Stimulated activated naive CD8-positive, alpha-beta T cell treated with anti-CD3 and anti-CD28 coated beads, Interleukin-15, Interleukin-2, amounts not matched to agents 100 ng/mL and 50 ng/mL, for 24 hours (primary cell): ENCODE results near the gene C7orf57.

Source experiments
- H3K27ac Mint-ChIP-seq: one replicate; pipeline ENCODE4 v1.8.0; 2021; ENCODE audit warnings: mild to moderate bottlenecking, mixed read lengths
- H3K27me3 Mint-ChIP-seq: one replicate; pipeline ENCODE4 v1.8.0; 2021; ENCODE audit warnings: mixed read lengths
- H3K36me3 Mint-ChIP-seq: one replicate; pipeline ENCODE4 v1.8.0; 2021; ENCODE audit warnings: low read depth, mixed read lengths
- H3K4me1 Mint-ChIP-seq: one replicate; pipeline ENCODE4 v1.8.0; 2021; ENCODE audit warnings: low read depth, mixed read lengths
- H3K4me3 Mint-ChIP-seq: one replicate; pipeline ENCODE4 v1.8.0; 2021; ENCODE audit warnings: mild to moderate bottlenecking, mixed read lengths
- H3K9me3 Mint-ChIP-seq: one replicate; pipeline ENCODE4 v1.8.0; 2021; ENCODE audit warnings: mixed read lengths

C7orf57 gene

DNA sequence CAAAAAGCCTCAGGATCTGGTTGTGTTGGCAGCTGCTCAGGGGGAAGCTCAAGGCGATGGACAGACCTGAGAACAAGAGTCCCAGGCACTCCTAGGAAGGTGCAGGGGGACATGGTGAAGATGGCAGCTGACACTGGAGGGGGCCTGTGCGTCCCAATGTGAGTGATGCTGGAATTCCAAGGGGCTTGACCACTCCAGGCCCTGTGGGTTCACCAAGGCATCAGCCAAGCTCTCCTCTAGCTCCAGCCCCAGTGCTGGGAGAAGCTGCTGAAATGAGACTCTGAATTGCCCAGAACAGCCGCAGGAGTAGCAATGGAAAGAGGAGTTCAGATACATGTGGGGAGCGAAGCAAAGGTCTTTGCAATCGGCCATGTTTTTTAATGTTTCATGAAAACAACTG lies 69.7 kb downstream of the C7orf57 start:
- no peak overlapping the region for H3K4me3 Mint-ChIP-seq
- H3K27me3 Mint-ChIP-seq: no peaks in the 10 kb centered on the region
- no peak overlapping the region for H3K27ac Mint-ChIP-seq
- H3K4me1 Mint-ChIP-seq: peaks cover 9% of the 10 kb centered on the region
- H3K9me3 Mint-ChIP-seq: no peaks in the 10 kb centered on the region
- H3K36me3 Mint-ChIP-seq: peaks cover 64% of the 10 kb centered on the region

- Mint-ChIP-seq H3K27me3 (no peaks in the 10 kb centered on the region), H3K36me3 (peaks cover 59% of the 10 kb centered on the region)
Observed at GRCh38 chr7:48106906-48107659, 71.7 kb downstream of the C7orf57 start.

DNA sequence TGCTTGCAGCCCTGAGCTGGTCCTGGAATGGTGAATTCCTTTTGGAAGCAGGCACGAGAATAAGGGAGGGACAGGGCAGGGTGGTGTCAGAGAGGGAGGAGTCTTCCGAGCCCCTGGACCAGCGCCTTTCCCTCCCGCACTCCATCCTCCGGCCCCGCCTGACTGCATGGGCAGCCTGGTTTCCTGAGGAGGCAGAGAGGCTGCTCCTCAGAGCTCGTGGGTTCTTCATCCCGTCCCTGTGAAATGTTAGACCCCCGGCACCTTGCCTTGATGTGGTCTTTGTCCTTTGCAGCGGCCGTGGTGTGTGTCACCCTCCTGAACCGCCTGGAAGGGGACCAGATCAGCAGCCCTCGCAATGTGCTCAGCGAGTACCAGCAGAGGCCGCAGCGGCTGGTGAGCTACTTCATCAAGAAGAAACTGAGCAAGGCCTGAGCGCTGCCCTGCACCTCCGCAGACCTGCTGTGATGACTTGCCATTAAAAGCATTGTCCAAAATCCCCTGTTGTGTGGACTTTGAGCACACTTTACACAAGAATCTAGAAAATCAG lies 72.7 kb downstream of the C7orf57 start:
- H3K27ac Mint-ChIP-seq: no peak overlapping the region
- H3K36me3 Mint-ChIP-seq: peaks cover 52% of the 10 kb centered on the region
- peaks cover 10% of the 10 kb centered on the region for H3K4me1 Mint-ChIP-seq
- no peak overlapping the region for H3K4me3 Mint-ChIP-seq
- no peaks in the 10 kb centered on the region for H3K27me3 Mint-ChIP-seq
- no peaks in the 10 kb centered on the region for H3K9me3 Mint-ChIP-seq

More at GRCh38 chr7:48106906-48107659, 71.7 kb downstream of the C7orf57 start:
- Mint-ChIP-seq H3K9me3 (no peaks in the 10 kb centered on the region), H3K4me3 (no peak overlapping the region), H3K27ac (no peak overlapping the region), H3K4me1 (peaks cover 12% of the 10 kb centered on the region)

DNA sequence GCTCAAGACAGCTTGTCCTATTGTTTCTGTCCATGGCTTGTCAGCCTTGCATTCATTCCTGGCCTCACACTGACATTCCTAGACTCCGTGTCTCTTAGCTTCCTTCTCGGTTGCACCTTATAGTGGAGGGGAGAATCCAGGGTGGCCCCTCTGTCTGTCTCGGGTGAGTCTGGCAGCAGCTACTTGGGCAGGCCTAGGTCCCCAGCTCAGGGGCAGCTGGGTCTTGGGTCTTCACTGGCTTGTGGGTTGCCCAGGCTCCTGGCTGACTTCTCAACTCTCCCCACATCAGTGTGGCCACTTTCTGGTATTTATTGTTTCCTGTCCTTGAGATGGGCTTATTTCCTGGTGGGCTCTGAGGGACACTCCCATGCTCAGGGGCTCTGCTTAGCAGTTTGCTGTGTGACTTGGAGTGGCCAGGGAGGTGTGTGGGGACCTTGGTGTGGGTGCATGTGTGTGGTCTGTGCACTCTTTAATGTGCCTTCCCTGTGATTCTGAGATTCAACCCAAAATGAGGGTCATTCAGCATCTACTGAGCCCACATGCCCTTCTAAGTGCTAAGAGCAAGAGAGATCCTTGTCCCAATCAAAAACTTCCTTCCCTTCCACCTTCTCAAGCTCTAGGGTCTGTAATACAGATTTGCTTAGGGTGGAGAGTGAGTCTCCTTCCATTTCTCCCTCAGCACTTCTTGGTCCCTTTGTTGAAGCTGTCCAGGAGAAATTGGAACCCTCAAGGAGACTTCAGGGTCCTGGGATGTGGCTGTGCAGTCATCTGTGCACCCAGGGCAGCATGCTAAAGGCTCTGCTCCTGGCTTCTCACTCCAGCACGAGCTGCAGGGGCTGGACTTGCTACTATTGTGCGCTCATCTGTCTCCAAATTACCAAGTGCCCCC lies 73.9 kb downstream of the C7orf57 start:
- Mint-ChIP-seq H3K4me3 (no peak overlapping the region), H3K27me3 (no peaks in the 10 kb centered on the region), H3K9me3 (no peaks in the 10 kb centered on the region), H3K4me1 (peaks cover 10% of the 10 kb centered on the region), H3K36me3 (peaks cover 40% of the 10 kb centered on the region), H3K27ac (no peak overlapping the region)

DNA sequence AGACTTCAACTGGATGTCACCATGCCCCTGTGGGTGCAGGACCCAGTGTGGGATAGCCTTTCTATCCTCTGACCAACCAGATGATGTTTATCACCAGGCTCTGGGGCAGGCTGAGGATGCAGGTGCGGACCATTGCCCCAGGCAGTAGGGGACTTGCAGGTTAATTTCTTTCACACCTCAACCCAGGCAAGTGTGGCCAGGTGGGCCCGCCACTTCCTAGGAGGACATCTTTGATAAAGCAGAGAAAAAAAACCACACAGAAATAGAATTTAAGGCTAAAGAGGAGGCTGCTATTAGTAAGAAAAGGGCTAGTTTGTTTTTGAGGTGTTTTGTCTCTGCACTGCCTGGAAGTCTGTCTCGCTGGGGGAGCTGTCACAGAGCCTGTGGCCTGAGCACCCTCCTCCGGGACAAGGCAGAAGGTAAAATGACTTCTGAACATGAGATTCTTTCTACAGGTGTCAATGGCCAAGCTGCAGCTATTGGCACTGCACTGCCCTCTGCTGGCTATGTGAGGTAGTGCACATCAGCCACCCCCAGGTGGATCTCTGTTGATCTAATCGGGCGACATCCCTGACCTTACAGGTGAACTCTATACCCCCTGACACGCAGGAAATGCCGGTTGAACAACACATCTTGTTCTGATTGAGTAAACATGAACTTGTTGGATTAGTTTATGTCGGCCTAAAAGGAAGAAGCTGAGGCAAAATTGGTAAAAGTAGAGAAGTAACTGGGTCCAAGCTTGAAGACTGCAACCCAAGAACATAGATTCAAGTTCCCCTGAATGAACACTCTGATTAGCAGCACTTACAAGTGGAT lies 74.7 kb downstream of the C7orf57 start:
- Mint-ChIP-seq H3K36me3 (peaks cover 31% of the 10 kb centered on the region), H3K27me3 (no peaks in the 10 kb centered on the region), H3K4me1 (peaks cover 10% of the 10 kb centered on the region), H3K27ac (no peak overlapping the region), H3K4me3 (no peak overlapping the region), H3K9me3 (no peaks in the 10 kb centered on the region)

DNA sequence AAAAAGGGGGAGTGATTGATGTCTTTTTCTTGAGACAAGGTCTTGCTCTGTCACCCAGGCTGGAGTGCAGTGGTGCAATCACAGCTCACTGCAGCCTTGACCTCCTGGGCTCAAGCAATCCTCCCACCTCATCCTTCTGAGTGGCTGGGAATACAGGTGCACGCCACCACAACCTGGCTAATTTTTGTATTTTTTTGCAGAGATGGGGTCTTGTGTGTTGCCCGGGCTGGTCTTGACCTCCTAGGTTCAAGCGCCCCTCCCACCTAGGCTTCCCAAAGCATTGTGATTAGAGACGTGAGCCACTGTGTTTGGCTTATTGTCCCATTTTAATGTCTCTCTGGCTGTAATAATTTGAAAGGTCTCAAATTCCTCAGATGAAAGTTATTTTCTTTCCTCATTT lies 75.5 kb downstream of the C7orf57 start:
- H3K27ac Mint-ChIP-seq: no peak overlapping the region
- no peaks in the 10 kb centered on the region for H3K27me3 Mint-ChIP-seq

More for the DNA sequence above, 75.5 kb downstream of the C7orf57 start:
- Mint-ChIP-seq H3K4me1 (peaks cover 10% of the 10 kb centered on the region), H3K9me3 (no peaks in the 10 kb centered on the region), H3K4me3 (no peak overlapping the region), H3K36me3 (peaks cover 24% of the 10 kb centered on the region)
